OCI-LY7 (cell line): ENCODE results near the gene TDRD5. TPM values are rescaled to one million over a fixed set of nuclear protein-coding genes. Genes with fewer than 3 reads are reported as not detected.

Source experiments
- BruUV-seq: library from RNA; stranded (reverse); fragments of 400-500 nt; replicated peaks from 2 replicates; lab custom pipeline; 2021; lab: Mats Ljungman, UMichigan
- CTCF ChIA-PET: fragments of 300-600 bp; sonication (Branson Sonifier 250); formaldehyde crosslinking; loops from one replicate; lab custom pipeline; 2022; ENCODE audit warnings: antibody characterized with exemption; ENCODE audit not compliant: unreplicated experiment; lab: Charles Lee
- POLR2A ChIA-PET: fragments of 300-600 bp; sonication (Branson Sonifier 250); formaldehyde crosslinking; loops from one replicate; lab custom pipeline; 2022; ENCODE audit warnings: antibody characterized with exemption; lab: Charles Lee
- DNase-seq: peaks from one replicate; pipeline ENCODE4 v3.0.0-alpha.2; 2015; ENCODE audit warnings: low spot score
- H2AFZ ChIP-seq: fragments of 200-600 bp; sonication (generic), shearing (Covaris generic); 2 replicates; pipeline ENCODE4 v1.6.1; 2014; ENCODE audit warnings: mild to moderate bottlenecking, antibody characterized with exemption, low read length, moderate library complexity
- H3K27ac ChIP-seq: fragments of 200-600 bp; sonication (generic); 2 replicates; pipeline ENCODE4 v1.5.1; 2014; ENCODE audit warnings: mixed run types, low read depth, mild to moderate bottlenecking, moderate library complexity, low read length, inconsistent platforms; ENCODE audit not compliant: poor library complexity, severe bottlenecking
- H3K36me3 ChIP-seq: fragments of 200-600 bp; sonication (generic); 2 replicates; pipeline ENCODE4 v1.6.1; 2014; ENCODE audit warnings: mild to moderate bottlenecking, antibody characterized with exemption, low read length, moderate library complexity, mixed read lengths; ENCODE audit not compliant: insufficient read depth
- H3K4me1 ChIP-seq: fragments of 200-600 bp; sonication (generic); 2 replicates; pipeline ENCODE4 v1.5.1; 2014; ENCODE audit warnings: mild to moderate bottlenecking, low read length; ENCODE audit not compliant: insufficient read depth, poor library complexity, severe bottlenecking
- H3K4me2 ChIP-seq: fragments of 200-600 bp; sonication (generic); 2 replicates; pipeline ENCODE4 v1.6.1; 2014; ENCODE audit warnings: mild to moderate bottlenecking, low read length
- H3K4me3 ChIP-seq: fragments of 200-600 bp; sonication (generic); 2 replicates; pipeline ENCODE4 v1.5.1; 2014; ENCODE audit warnings: mild to moderate bottlenecking, low read depth, low read length; ENCODE audit not compliant: poor library complexity, severe bottlenecking
- H3K79me2 ChIP-seq: fragments of 200-600 bp; sonication (generic); 2 replicates; pipeline ENCODE4 v1.6.1; 2016; ENCODE audit warnings: low read depth, mild to moderate bottlenecking, low read length, moderate library complexity, mixed read lengths; ENCODE audit not compliant: insufficient read depth
- H3K9me2 ChIP-seq: fragments of 200-600 bp; sonication (generic); 2 replicates; pipeline ENCODE4 v1.6.1; 2016; ENCODE audit warnings: mild to moderate bottlenecking, low read length, mixed read lengths; ENCODE audit not compliant: insufficient read depth
- H3K9me3 ChIP-seq: fragments of 200-600 bp; sonication (generic); 2 replicates; pipeline ENCODE4 v1.6.1; 2014; ENCODE audit warnings: mild to moderate bottlenecking, mixed run types, low read length, mixed read lengths
- H4K20me1 ChIP-seq: fragments of 200-600 bp; sonication (generic); 2 replicates; pipeline ENCODE4 v1.6.1; 2014; ENCODE audit warnings: mild to moderate bottlenecking, antibody characterized with exemption, low read length, moderate library complexity, mixed read lengths; ENCODE audit not compliant: insufficient read depth
- CTCF ChIP-seq: fragments of 200-600 bp; sonication (generic); conservative IDR thresholded peaks from 2 replicates; pipeline ENCODE4 v1.5.1; 2014; ENCODE audit warnings: mild to moderate bottlenecking, antibody characterized with exemption, low read length, moderate library complexity, mixed read lengths
- EZH2phosphoT487 ChIP-seq: fragments of 200-600 bp; sonication (generic); IDR thresholded peaks from 2 replicates; pipeline ENCODE4 v1.6.1; 2018; ENCODE audit warnings: low read depth, borderline replicate concordance, mild to moderate bottlenecking, mixed run types, antibody characterized with exemption, low read length, moderate library complexity, mixed read lengths
- intact Hi-C: fragments of 100-400 bp; cut with micrococcal nuclease; formaldehyde crosslinking; loops from one replicate; pipeline ENCODE4 v1.10.0; 2022; ENCODE audit not compliant: unreplicated experiment
- total RNA-seq, 2 experiments: library from RNA; depleted of rRNA in 1 of 2; stranded (reverse); fragments of >200 nt in 1 of 2; shearing (Covaris generic) in 1 of 2; gene quantifications; 2 replicates each; pipeline ENCODE4 v1.2.3, GENCODE V29; 2014 to 2022

TDRD5 gene
- total RNA-seq, 2 experiments from 2014 or later = not detected

- no peaks in the 10 kb centered on the region for H3K9me2 ChIP-seq
- no peaks in the 10 kb centered on the region for H3K4me1 ChIP-seq
- no peak for TF ChIP-seq CTCF
- TF ChIP-seq EZH2phosphoT487 = no peak
- H4K20me1 ChIP-seq = no peaks in the 10 kb centered on the region
- DNase-seq = no peak
- H3K4me2 ChIP-seq = no peak overlapping the region
- intact Hi-C loops = no loop called here
- H3K36me3 ChIP-seq = no peaks in the 10 kb centered on the region
- no peak overlapping the region for H3K27ac ChIP-seq
- no peaks in the 10 kb centered on the region for H3K9me3 ChIP-seq
- no TSS peak for BruUV-seq
- ChIA-PET POLR2A (no interaction called here), CTCF (interaction anchor here (2.0 kb wide), 1 partner anchor 107 kb away, joined by 6 read pairs; no protein-coding TSS in a partner anchor)
- H2AFZ ChIP-seq = no peak overlapping the region
- H3K79me2 ChIP-seq = no peaks in the 10 kb centered on the region
- no peak overlapping the region for H3K4me3 ChIP-seq
Observed at GRCh38 chr1:179702946-179703539, 111.4 kb downstream of the TDRD5 start.

- Histone ChIP-seq H3K9me3 (no peaks in the 10 kb centered on the region), H4K20me1 (no peaks in the 10 kb centered on the region), H3K4me2 (no peak overlapping the region), H3K79me2 (no peaks in the 10 kb centered on the region), H3K4me1 (no peaks in the 10 kb centered on the region), H3K27ac (no peak overlapping the region), H2AFZ (no peak overlapping the region), H3K9me2 (no peaks in the 10 kb centered on the region), H3K4me3 (no peak overlapping the region), H3K36me3 (no peaks in the 10 kb centered on the region)
- intact Hi-C loops = loop anchor here (1.0 to 2.0 kb wide), 2 partner anchors 103 to 472 kb away; no protein-coding TSS in a partner anchor
- CTCF ChIA-PET = interaction anchor here (0.7 to 1.8 kb wide), 3 partner anchors 104 to 109 kb away, joined by 4 to 12 read pairs (median 6); no protein-coding TSS in a partner anchor
- POLR2A ChIA-PET = no interaction called here
- TF ChIP-seq EZH2phosphoT487 (no peak), CTCF (peak; percentile 98)
- no TSS peak for BruUV-seq
- peak; percentile 70 for DNase-seq
Observed at GRCh38 chr1:179706339-179706941, 114.8 kb downstream of the TDRD5 start.

- intact Hi-C loops = loop anchor here (2.0 kb wide), 1 partner anchor 471 kb away; no protein-coding TSS in a partner anchor
- no TSS peak for BruUV-seq
- CTCF ChIA-PET = interaction anchor here (1.8 kb wide), 1 partner anchor 108 kb away, joined by 12 read pairs; no protein-coding TSS in a partner anchor
- H3K4me1 ChIP-seq = no peaks in the 10 kb centered on the region
- no peaks in the 10 kb centered on the region for H3K9me3 ChIP-seq
- no peak overlapping the region for H2AFZ ChIP-seq
- DNase-seq = no peak
- no peak overlapping the region for H3K4me2 ChIP-seq
- H3K36me3 ChIP-seq = no peaks in the 10 kb centered on the region
- H4K20me1 ChIP-seq = no peaks in the 10 kb centered on the region
- no peak overlapping the region for H3K27ac ChIP-seq
- H3K4me3 ChIP-seq = no peak overlapping the region
- POLR2A ChIA-PET = no interaction called here
- TF ChIP-seq EZH2phosphoT487 (no peak), CTCF (no peak)
- H3K79me2 ChIP-seq = no peaks in the 10 kb centered on the region
- H3K9me2 ChIP-seq = no peaks in the 10 kb centered on the region
Observed at GRCh38 chr1:179707406-179707805, 115.8 kb downstream of the TDRD5 start.
